ENCODE measurements around the gene CALHM4. TPM values are rescaled to one million over a fixed set of nuclear protein-coding genes. Genes with fewer than 3 reads are reported as not detected.
A peak's percentile ranks its signal among the peaks of the same experiment; 100 is the strongest.

The CALHM4 gene
- total and polyA plus RNA-seq, 2 of the 13 experiments (the other 11 are each of a cell fraction or from before 2014, with no cell fraction given), result not detected

DNA sequence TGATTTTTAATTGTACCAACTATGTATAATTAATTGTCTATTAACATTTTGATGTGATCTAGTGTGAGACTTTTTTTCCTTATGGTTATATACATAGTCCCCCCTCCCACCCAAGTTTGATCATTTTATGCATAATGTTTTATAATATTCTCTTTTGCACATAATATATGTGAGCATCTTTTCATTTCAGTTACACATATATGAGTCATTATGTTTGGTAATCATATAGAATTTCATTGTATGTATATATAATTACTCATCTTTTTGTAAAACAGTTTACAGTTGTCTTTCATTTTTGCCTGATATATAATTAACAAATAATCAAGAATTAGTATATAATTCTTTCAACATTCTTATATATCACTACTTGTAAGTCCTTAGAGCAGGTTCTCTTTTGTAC, 32.7 kb downstream of the CALHM4 start (continued):
- no peak for TF ChIP-seq YEATS4 (CRISPR knock-in tag; IDR thresholded peaks at IDR 0.05; ENCODE audit: borderline replicate concordance)

DNA sequence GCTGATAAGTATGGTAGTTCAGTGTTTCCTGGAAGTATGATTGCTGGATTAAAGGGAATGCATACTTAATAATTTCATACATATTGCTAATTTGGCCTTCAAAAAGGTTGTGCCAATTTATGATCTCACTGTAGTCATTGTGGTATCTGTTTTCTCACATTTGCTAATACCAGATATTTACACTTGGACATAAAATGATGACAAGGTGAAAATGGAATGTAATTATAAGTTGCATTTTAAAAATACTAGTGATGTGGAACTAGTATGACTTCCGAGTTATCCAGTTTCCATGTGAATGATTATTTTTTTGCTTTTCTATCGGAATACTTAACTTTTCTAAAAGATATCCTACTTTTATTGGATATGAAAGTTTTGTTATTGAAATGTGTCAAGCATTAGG, 33.2 kb downstream of the CALHM4 start:
- Histone ChIP-seq H3K27me3 (ENCODE audit: control insufficient read depth in 1 of 2, insufficient read depth in 2 of 2, low read length in 2 of 2) (no peaks in the 10 kb centered on the region), H3K27ac (ENCODE audit: extremely low read length, insufficient read depth, low read length) (no peak overlapping the region), H3K4me1 (ENCODE audit: insufficient read depth, low read length) (no peaks in the 10 kb centered on the region), H3K4me3 (replicated peaks in 1 of 3; ENCODE audit: insufficient read depth in 1 of 3, low read depth in 2 of 3, low read length in 3 of 3) (no peak overlapping the region), H3K9ac (ENCODE audit: insufficient read depth, low read depth, low read length) (no peak overlapping the region), H3K9me3 (ENCODE audit: low read length) (no peaks in the 10 kb centered on the region), H2AFZ (ENCODE audit: low read length) (no peak overlapping the region), H3K79me2 (ENCODE audit: insufficient read depth, low read length) (no peaks in the 10 kb centered on the region), H3K4me2 (ENCODE audit: low read depth, low read length) (no peak overlapping the region), H3K36me3 (replicated peaks in 1 of 2; ENCODE audit: control insufficient read depth in 1 of 2, insufficient read depth in 2 of 2, low read length in 2 of 2) (peaks cover 11 to 55% of the 10 kb centered on the region in 2 experiments), H4K20me1 (ENCODE audit: insufficient read depth, low read length) (no peaks in the 10 kb centered on the region)
- no peak for TF ChIP-seq GATAD2A (CRISPR knock-in tag; IDR thresholded peaks at IDR 0.05)
- no peak for TF ChIP-seq NCOA5 (CRISPR knock-in tag; IDR thresholded peaks at IDR 0.05)
- TF ChIP-seq ZNF180 (CRISPR knock-in tag; IDR thresholded peaks at IDR 0.05; ENCODE audit: borderline replicate concordance, low read depth), result no peak
- TF ChIP-seq CHCHD3 (CRISPR knock-in tag; IDR thresholded peaks at IDR 0.05), result no peak
- no peak for TF ChIP-seq RFXAP (CRISPR knock-in tag; IDR thresholded peaks at IDR 0.05; ENCODE audit: borderline replicate concordance)
- no peak for TF ChIP-seq NR1H2 (CRISPR knock-in tag; IDR thresholded peaks at IDR 0.05; ENCODE audit: borderline replicate concordance, low read depth)
- no peak for TF ChIP-seq BHLHE40 (IDR thresholded peaks at IDR 0.05; ENCODE audit: low read length)
- no peak for TF ChIP-seq NFE2L2 (IDR thresholded peaks at IDR 0.05; ENCODE audit: low read length)
- TF ChIP-seq POGZ (CRISPR knock-in tag; IDR thresholded peaks at IDR 0.05), result no peak
- TF ChIP-seq MAFF (IDR thresholded peaks at IDR 0.05; ENCODE audit: low read depth, low read length), result peak; percentile 81
- TF ChIP-seq CENPX (CRISPR knock-in tag; IDR thresholded peaks at IDR 0.05), result no peak
- TF ChIP-seq MAFK (conservative IDR thresholded peaks at IDR 0.05 in 1 of 2, IDR thresholded peaks at IDR 0.05 in 1 of 2; ENCODE audit: low read length in 2 of 2), result peak; percentile 79 to 85
- TF ChIP-seq KDM5A (IDR thresholded peaks at IDR 0.05; ENCODE audit: borderline replicate concordance, low read length), result no peak
- POLR2A ChIA-PET, result no interaction called here
- no peak for ATAC-seq
- CTCF ChIA-PET (ENCODE audit: low intra/inter-chr PET ratio, low total read pairs), result no interaction called here
- 96% methylated on average over 2 of the region's 2 CpGs for WGBS (ENCODE audit: low lambda C conversion rate)
- no TSS peak for BruUV-seq (replicated peaks)
- in situ Hi-C loops (cut with HindIII; ENCODE audit: extremely low pct_ligation_motif_present, low pct_unique_long_range_greater_than_20kb), result no loop called here
- intact Hi-C loops (cut with micrococcal nuclease; ENCODE audit: unreplicated experiment), result no loop called here
- no peak for DNase-seq (ENCODE audit: low spot score)
- FAIRE-seq, result no peak
